ENCODE data around the gene CFAP73.

Gene CFAP73

GRCh38 chr12:113167868-113168267 is 18.3 kb downstream of the CFAP73 start:
- DNase-seq, result no peak

GRCh38 chr12:113169697-113170096 is 20.2 kb downstream of the CFAP73 start:
- no peak for DNase-seq

- DNase-seq, result no peak
These were observed 20.9 kb downstream of the CFAP73 start for GRCh38 chr12:113170457-113170856.

GRCh38 chr12:113170926-113171325 is 21.4 kb downstream of the CFAP73 start:
- DNase-seq, result no peak

- DNase-seq, result no peak
These were observed 22.0 kb downstream of the CFAP73 start for GRCh38 chr12:113171543-113171942.

- no peak for DNase-seq
These were observed 22.7 kb downstream of the CFAP73 start for GRCh38 chr12:113172185-113172584.

- DNase-seq, result no peak
These were observed 23.7 kb downstream of the CFAP73 start for GRCh38 chr12:113173081-113173698.

- peak; percentile 34 for DNase-seq
These were observed 25.2 kb downstream of the CFAP73 start for GRCh38 chr12:113174461-113175384.

- no peak for DNase-seq
These were observed 29.5 kb downstream of the CFAP73 start for GRCh38 chr12:113179023-113179422.

GRCh38 chr12:113180333-113180732 is 30.8 kb downstream of the CFAP73 start:
- no peak for DNase-seq

- no peak for DNase-seq
These were observed 32.5 kb downstream of the CFAP73 start for GRCh38 chr12:113181975-113182374.

- DNase-seq, result no peak
These were observed 33.6 kb downstream of the CFAP73 start for GRCh38 chr12:113183030-113183589.

GRCh38 chr12:113184098-113184899 is 34.8 kb downstream of the CFAP73 start:
- DNase-seq, result peak; percentile 57

- peak; percentile 77 for DNase-seq
These were observed 35.3 kb downstream of the CFAP73 start for GRCh38 chr12:113184900-113185179.

GRCh38 chr12:113185180-113186032 is 35.9 kb downstream of the CFAP73 start, which contains the start of the genes DDX54 and RITA1:
Gene DDX54 (minus strand): TSS chr12:113185478. CDS start chr12:113185451, 27 bp downstream.
Gene RITA1 (plus strand): TSS chr12:113185721. CDS start chr12:113186747, 1,026 bp downstream.
- DNase-seq, result peak; percentile 89

- peak; percentile 34 for DNase-seq
These were observed 36.5 kb downstream of the CFAP73 start for GRCh38 chr12:113186033-113186365.

GRCh38 chr12:113186666-113187325 is 37.3 kb downstream of the CFAP73 start:
- no peak for DNase-seq

GRCh38 chr12:113189361-113189760 is 39.8 kb downstream of the CFAP73 start:
- no peak for DNase-seq

- no peak for DNase-seq
These were observed 41.2 kb downstream of the CFAP73 start for GRCh38 chr12:113190761-113191160.

- no peak for DNase-seq
These were observed 41.7 kb downstream of the CFAP73 start for GRCh38 chr12:113191227-113191626.

- no peak for DNase-seq
These were observed 45.5 kb downstream of the CFAP73 start for GRCh38 chr12:113194971-113195391.

- DNase-seq, result no peak
These were observed 46.1 kb downstream of the CFAP73 start for GRCh38 chr12:113195598-113195997.

All from NCI-H146 (cell line).